ENCODE measurements around the gene DCAF6.

The DCAF6 gene

GRCh38 chr1:168086438-168086837, 150.0 kb downstream of the DCAF6 start:
- Histone ChIP-seq H3K9ac (ENCODE audit: low read length in 5 of 5) (no peak overlapping the region), H3K4me3 (ENCODE audit: low read depth in 1 of 5, low read length in 5 of 5) (no peak overlapping the region)

GRCh38 chr1:168087696-168088095, 151.2 kb downstream of the DCAF6 start:
- Histone ChIP-seq H3K9me3 (ENCODE audit: control insufficient read depth in 5 of 5, low read length in 5 of 5) (no peaks in the 10 kb centered on the region), H3K36me3 (ENCODE audit: control insufficient read depth in 5 of 5, insufficient read depth in 5 of 5, low read length in 5 of 5) (peaks cover 0 to 26% (median 14%) of the 10 kb centered on the region in 5 donors), H3K27ac (ENCODE audit: low read depth, low read length) (no peak overlapping the region), H3K27me3 (ENCODE audit: control insufficient read depth in 5 of 5, insufficient read depth in 4 of 5, low read length in 5 of 5) (peaks cover 0 to 6% (median 0%) of the 10 kb centered on the region in 5 donors), H3K9ac (ENCODE audit: low read length in 5 of 5) (no peak overlapping the region), H3K4me3 (ENCODE audit: low read depth in 1 of 5, low read length in 5 of 5) (no peak overlapping the region), H3K4me1 (ENCODE audit: control insufficient read depth in 5 of 5, insufficient read depth in 5 of 5, low read length in 5 of 5) (peaks cover 0 to 16% (median 14%) of the 10 kb centered on the region in 5 donors)

More at GRCh38 chr1:168086438-168086837, 150.0 kb downstream of the DCAF6 start:
- H3K27me3 ChIP-seq (ENCODE audit: control insufficient read depth in 5 of 5, insufficient read depth in 4 of 5, low read length in 5 of 5) = peaks cover 0 to 3% (median 0%) of the 10 kb centered on the region in 5 donors
- H3K4me1 ChIP-seq (ENCODE audit: control insufficient read depth in 5 of 5, insufficient read depth in 5 of 5, low read length in 5 of 5) = peaks cover 0 to 24% (median 20%) of the 10 kb centered on the region in 5 donors
- H3K9me3 ChIP-seq (ENCODE audit: control insufficient read depth in 5 of 5, low read length in 5 of 5) = no peaks in the 10 kb centered on the region
- peaks cover 0 to 29% (median 14%) of the 10 kb centered on the region in 5 donors for H3K36me3 ChIP-seq (ENCODE audit: control insufficient read depth in 5 of 5, insufficient read depth in 5 of 5, low read length in 5 of 5)
- no peak overlapping the region for H3K27ac ChIP-seq (ENCODE audit: low read depth, low read length)

GRCh38 chr1:168088511-168089325, 152.2 kb downstream of the DCAF6 start:
- Histone ChIP-seq H3K9me3 (ENCODE audit: control insufficient read depth in 5 of 5, low read length in 5 of 5) (no peaks in the 10 kb centered on the region), H3K4me3 (ENCODE audit: low read depth in 1 of 5, low read length in 5 of 5) (no peak overlapping the region), H3K4me1 (ENCODE audit: control insufficient read depth in 5 of 5, insufficient read depth in 5 of 5, low read length in 5 of 5) (peaks cover 0 to 16% (median 14%) of the 10 kb centered on the region in 5 donors), H3K9ac (ENCODE audit: low read length in 5 of 5) (no peak overlapping the region), H3K27me3 (ENCODE audit: control insufficient read depth in 5 of 5, insufficient read depth in 4 of 5, low read length in 5 of 5) (peaks cover 0 to 6% (median 0%) of the 10 kb centered on the region in 5 donors), H3K36me3 (ENCODE audit: control insufficient read depth in 5 of 5, insufficient read depth in 5 of 5, low read length in 5 of 5) (peaks cover 0 to 26% (median 14%) of the 10 kb centered on the region in 5 donors), H3K27ac (ENCODE audit: low read depth, low read length) (no peak overlapping the region)

- Histone ChIP-seq H3K36me3 (ENCODE audit: control insufficient read depth in 5 of 5, insufficient read depth in 5 of 5, low read length in 5 of 5) (peaks cover 0 to 22% (median 10%) of the 10 kb centered on the region in 5 donors), H3K9me3 (ENCODE audit: control insufficient read depth in 5 of 5, low read length in 5 of 5) (no peaks in the 10 kb centered on the region), H3K9ac (ENCODE audit: low read length in 5 of 5) (no peak overlapping the region), H3K27me3 (ENCODE audit: control insufficient read depth in 5 of 5, insufficient read depth in 4 of 5, low read length in 5 of 5) (peaks cover 0 to 6% (median 0%) of the 10 kb centered on the region in 5 donors), H3K4me3 (ENCODE audit: low read depth in 1 of 5, low read length in 5 of 5) (no peak overlapping the region), H3K27ac (ENCODE audit: low read depth, low read length) (no peak overlapping the region), H3K4me1 (ENCODE audit: control insufficient read depth in 5 of 5, insufficient read depth in 5 of 5, low read length in 5 of 5) (peaks cover 0 to 14% (median 14%) of the 10 kb centered on the region in 5 donors)
Observed at GRCh38 chr1:168089326-168089978, 153.0 kb downstream of the DCAF6 start.

- Histone ChIP-seq H3K36me3 (ENCODE audit: control insufficient read depth in 5 of 5, insufficient read depth in 5 of 5, low read length in 5 of 5) (peaks cover 0 to 22% (median 10%) of the 10 kb centered on the region in 5 donors), H3K27ac (ENCODE audit: low read depth, low read length) (no peak overlapping the region), H3K4me1 (ENCODE audit: control insufficient read depth in 5 of 5, insufficient read depth in 5 of 5, low read length in 5 of 5) (peaks cover 0 to 10% (median 9%) of the 10 kb centered on the region in 5 donors), H3K27me3 (ENCODE audit: control insufficient read depth in 5 of 5, insufficient read depth in 4 of 5, low read length in 5 of 5) (peaks cover 0 to 6% (median 0%) of the 10 kb centered on the region in 5 donors), H3K4me3 (ENCODE audit: low read depth in 1 of 5, low read length in 5 of 5) (no peak overlapping the region), H3K9me3 (ENCODE audit: control insufficient read depth in 5 of 5, low read length in 5 of 5) (no peaks in the 10 kb centered on the region), H3K9ac (ENCODE audit: low read length in 5 of 5) (no peak overlapping the region)
Observed at GRCh38 chr1:168089979-168090337, 153.5 kb downstream of the DCAF6 start.

GRCh38 chr1:168090395-168090794, 153.9 kb downstream of the DCAF6 start:
- no peak overlapping the region for H3K27ac ChIP-seq (ENCODE audit: low read depth, low read length)
- no peak overlapping the region for H3K4me3 ChIP-seq (ENCODE audit: low read depth in 1 of 5, low read length in 5 of 5)
- no peaks in the 10 kb centered on the region for H3K9me3 ChIP-seq (ENCODE audit: control insufficient read depth in 5 of 5, low read length in 5 of 5)
- H3K9ac ChIP-seq (ENCODE audit: low read length in 5 of 5) = no peak overlapping the region
- H3K4me1 ChIP-seq (ENCODE audit: control insufficient read depth in 5 of 5, insufficient read depth in 5 of 5, low read length in 5 of 5) = peaks cover 0 to 5% (median 5%) of the 10 kb centered on the region in 5 donors
- peaks cover 0 to 6% (median 0%) of the 10 kb centered on the region in 5 donors for H3K27me3 ChIP-seq (ENCODE audit: control insufficient read depth in 5 of 5, insufficient read depth in 4 of 5, low read length in 5 of 5)
- H3K36me3 ChIP-seq (ENCODE audit: control insufficient read depth in 5 of 5, insufficient read depth in 5 of 5, low read length in 5 of 5) = peaks cover 0 to 22% (median 10%) of the 10 kb centered on the region in 5 donors

- H3K9me3 ChIP-seq (ENCODE audit: control insufficient read depth in 5 of 5, low read length in 5 of 5) = no peaks in the 10 kb centered on the region
- H3K36me3 ChIP-seq (ENCODE audit: control insufficient read depth in 5 of 5, insufficient read depth in 5 of 5, low read length in 5 of 5) = peaks cover 0 to 22% (median 10%) of the 10 kb centered on the region in 5 donors
- H3K4me1 ChIP-seq (ENCODE audit: control insufficient read depth in 5 of 5, insufficient read depth in 5 of 5, low read length in 5 of 5) = no peaks in the 10 kb centered on the region
- peaks cover 0 to 6% (median 0%) of the 10 kb centered on the region in 5 donors for H3K27me3 ChIP-seq (ENCODE audit: control insufficient read depth in 5 of 5, insufficient read depth in 4 of 5, low read length in 5 of 5)
- H3K9ac ChIP-seq (ENCODE audit: low read length in 5 of 5) = no peak overlapping the region
- no peak overlapping the region for H3K27ac ChIP-seq (ENCODE audit: low read depth, low read length)
- no peak overlapping the region for H3K4me3 ChIP-seq (ENCODE audit: low read depth in 1 of 5, low read length in 5 of 5)
Observed at GRCh38 chr1:168091063-168091462, 154.6 kb downstream of the DCAF6 start.

GRCh38 chr1:168091720-168092550, 155.5 kb downstream of the DCAF6 start:
- no peak overlapping the region for H3K4me3 ChIP-seq (ENCODE audit: low read depth in 1 of 5, low read length in 5 of 5)
- H3K27ac ChIP-seq (ENCODE audit: low read depth, low read length) = no peak overlapping the region
- H3K9me3 ChIP-seq (ENCODE audit: control insufficient read depth in 5 of 5, low read length in 5 of 5) = no peaks in the 10 kb centered on the region
- no peaks in the 10 kb centered on the region for H3K4me1 ChIP-seq (ENCODE audit: control insufficient read depth in 5 of 5, insufficient read depth in 5 of 5, low read length in 5 of 5)
- H3K36me3 ChIP-seq (ENCODE audit: control insufficient read depth in 5 of 5, insufficient read depth in 5 of 5, low read length in 5 of 5) = peaks cover 0 to 29% (median 14%) of the 10 kb centered on the region in 5 donors
- H3K9ac ChIP-seq (ENCODE audit: low read length in 5 of 5) = no peak overlapping the region
- H3K27me3 ChIP-seq (ENCODE audit: control insufficient read depth in 5 of 5, insufficient read depth in 4 of 5, low read length in 5 of 5) = peaks cover 0 to 6% (median 0%) of the 10 kb centered on the region in 5 donors

- no peaks in the 10 kb centered on the region for H3K9me3 ChIP-seq (ENCODE audit: control insufficient read depth in 5 of 5, low read length in 5 of 5)
- peaks cover 0 to 27% (median 15%) of the 10 kb centered on the region in 5 donors for H3K36me3 ChIP-seq (ENCODE audit: control insufficient read depth in 5 of 5, insufficient read depth in 5 of 5, low read length in 5 of 5)
- H3K4me1 ChIP-seq (ENCODE audit: control insufficient read depth in 5 of 5, insufficient read depth in 5 of 5, low read length in 5 of 5) = no peaks in the 10 kb centered on the region
- no peak overlapping the region for H3K4me3 ChIP-seq (ENCODE audit: low read depth in 1 of 5, low read length in 5 of 5)
- no peak overlapping the region for H3K9ac ChIP-seq (ENCODE audit: low read length in 5 of 5)
- peaks cover 0 to 6% (median 0%) of the 10 kb centered on the region in 5 donors for H3K27me3 ChIP-seq (ENCODE audit: control insufficient read depth in 5 of 5, insufficient read depth in 4 of 5, low read length in 5 of 5)
- no peak overlapping the region for H3K27ac ChIP-seq (ENCODE audit: low read depth, low read length)
Observed at GRCh38 chr1:168092566-168093355, 156.3 kb downstream of the DCAF6 start.

Data from subcutaneous abdominal adipose tissue (tissue), 5 donors.